Osteocyte (in vitro differentiated cells): ENCODE measurements around the gene BMP8B. TPM values are rescaled to one million over a fixed set of nuclear protein-coding genes. Genes with fewer than 3 reads are reported as not detected.
A peak's percentile ranks its signal among the peaks of the same experiment; 100 is the strongest.

Source experiments
- DNase-seq: peaks from one replicate; pipeline ENCODE4 v3.0.0; 2021; ENCODE audit warnings: mixed read lengths; ENCODE audit not compliant: unreplicated experiment; ENCODE audit errors: extremely low spot score
- H3K27ac Mint-ChIP-seq: one replicate; pipeline ENCODE4 v1.8.0; 2021; ENCODE audit warnings: mild to moderate bottlenecking, mixed read lengths; ENCODE audit not compliant: unreplicated experiment
- H3K27me3 Mint-ChIP-seq: one replicate; pipeline ENCODE4 v1.8.0; 2021; ENCODE audit warnings: mixed read lengths; ENCODE audit not compliant: unreplicated experiment
- H3K36me3 Mint-ChIP-seq: one replicate; pipeline ENCODE4 v1.8.0; 2021; ENCODE audit warnings: mixed read lengths; ENCODE audit not compliant: unreplicated experiment
- H3K4me1 Mint-ChIP-seq: one replicate; pipeline ENCODE4 v1.8.0; 2021; ENCODE audit warnings: mixed read lengths; ENCODE audit not compliant: unreplicated experiment
- H3K4me3 Mint-ChIP-seq: one replicate; pipeline ENCODE4 v1.8.0; 2021; ENCODE audit warnings: mild to moderate bottlenecking, moderate library complexity, mixed read lengths; ENCODE audit not compliant: unreplicated experiment
- H3K9me3 Mint-ChIP-seq: one replicate; pipeline ENCODE4 v1.8.0; 2021; ENCODE audit warnings: mixed read lengths; ENCODE audit not compliant: unreplicated experiment
- total RNA-seq: library from RNA; stranded (reverse); gene quantifications from 2 replicates; pipeline ENCODE4 v1.2.1, GENCODE V29; 2021
- TF ChIP-seq, protein P1 (sequence below): fragments of 200-600 bp; sonication (generic); IDR thresholded peaks from 2 replicates; pipeline ENCODE4 v1.5.0; 2021; ENCODE audit warnings: antibody characterized with exemption, mild to moderate bottlenecking, moderate library complexity

Gene BMP8B
- total RNA-seq, 1 donor from 2014 or later: 0.08 TPM

DNA sequence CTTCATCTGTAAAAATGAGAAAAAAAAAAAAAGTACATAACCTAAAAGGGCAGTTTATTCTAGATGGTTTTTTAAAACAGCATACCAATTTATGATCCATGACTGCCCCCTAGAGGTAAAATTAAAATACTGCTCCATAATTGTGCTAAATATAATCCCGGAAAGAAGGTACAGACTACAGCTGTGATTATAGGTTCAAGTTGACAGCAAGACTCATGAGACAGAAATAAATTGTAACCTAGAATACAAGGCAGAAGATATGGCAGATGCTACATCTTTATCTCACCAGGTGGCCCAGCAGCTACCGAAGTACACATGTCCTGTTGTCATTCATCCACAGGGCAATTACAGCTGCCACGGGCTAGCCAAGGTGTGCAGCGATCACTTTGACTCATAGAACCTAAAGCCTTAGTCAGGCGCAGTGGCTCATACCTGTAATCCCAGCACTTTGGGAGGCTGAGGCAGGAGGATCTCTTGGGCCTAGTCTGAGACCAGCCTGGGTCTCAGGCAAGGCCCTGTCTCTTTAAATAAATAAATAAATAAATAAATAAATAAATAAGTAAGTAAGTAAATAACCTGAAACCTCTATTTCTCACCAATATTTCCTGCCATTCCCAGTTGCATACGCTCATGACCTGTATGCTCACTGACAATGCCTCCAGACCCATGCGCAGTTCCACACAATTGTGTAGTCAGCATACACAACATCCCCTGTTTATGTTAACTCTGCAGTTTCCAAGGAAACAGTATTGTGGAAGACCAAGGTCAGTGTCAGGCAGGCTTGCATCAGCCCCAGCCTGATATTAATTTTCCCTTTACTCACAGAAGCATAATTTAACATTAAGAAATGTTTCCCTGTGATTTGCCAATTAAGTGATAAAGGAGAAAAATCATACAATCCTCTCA lies 68.3 kb downstream of the BMP8B start:
- no peak for DNase-seq
- Mint-ChIP-seq H3K4me1 (no peaks in the 10 kb centered on the region), H3K36me3 (no peaks in the 10 kb centered on the region), H3K9me3 (no peaks in the 10 kb centered on the region), H3K27ac (no peak overlapping the region), H3K27me3 (peaks cover 64% of the 10 kb centered on the region), H3K4me3 (no peak overlapping the region)
- TF ChIP-seq, protein P1, sequence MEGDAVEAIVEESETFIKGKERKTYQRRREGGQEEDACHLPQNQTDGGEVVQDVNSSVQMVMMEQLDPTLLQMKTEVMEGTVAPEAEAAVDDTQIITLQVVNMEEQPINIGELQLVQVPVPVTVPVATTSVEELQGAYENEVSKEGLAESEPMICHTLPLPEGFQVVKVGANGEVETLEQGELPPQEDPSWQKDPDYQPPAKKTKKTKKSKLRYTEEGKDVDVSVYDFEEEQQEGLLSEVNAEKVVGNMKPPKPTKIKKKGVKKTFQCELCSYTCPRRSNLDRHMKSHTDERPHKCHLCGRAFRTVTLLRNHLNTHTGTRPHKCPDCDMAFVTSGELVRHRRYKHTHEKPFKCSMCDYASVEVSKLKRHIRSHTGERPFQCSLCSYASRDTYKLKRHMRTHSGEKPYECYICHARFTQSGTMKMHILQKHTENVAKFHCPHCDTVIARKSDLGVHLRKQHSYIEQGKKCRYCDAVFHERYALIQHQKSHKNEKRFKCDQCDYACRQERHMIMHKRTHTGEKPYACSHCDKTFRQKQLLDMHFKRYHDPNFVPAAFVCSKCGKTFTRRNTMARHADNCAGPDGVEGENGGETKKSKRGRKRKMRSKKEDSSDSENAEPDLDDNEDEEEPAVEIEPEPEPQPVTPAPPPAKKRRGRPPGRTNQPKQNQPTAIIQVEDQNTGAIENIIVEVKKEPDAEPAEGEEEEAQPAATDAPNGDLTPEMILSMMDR: peak; percentile 73

DNA sequence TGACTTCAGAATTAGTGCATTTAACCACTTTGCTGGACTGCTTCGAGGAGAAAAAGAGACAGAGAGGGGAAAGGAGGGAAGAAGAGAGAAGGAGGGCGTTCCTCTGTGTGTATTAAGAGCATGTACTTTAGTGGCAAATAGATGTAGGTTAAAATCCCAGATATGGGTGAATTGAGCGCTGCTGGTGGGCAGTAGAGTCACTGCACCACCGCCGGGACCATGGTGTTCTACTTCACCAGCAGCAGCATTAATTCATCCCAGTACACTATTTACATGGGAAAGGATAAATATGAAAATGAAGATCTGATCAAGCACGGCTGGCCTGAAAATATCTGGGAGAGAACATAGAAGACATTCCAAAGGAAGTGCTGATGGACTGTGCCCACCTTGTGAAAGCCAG lies 70.9 kb downstream of the BMP8B start:
- H3K4me3 Mint-ChIP-seq: no peak overlapping the region
- TF ChIP-seq, protein P1: no peak
- H3K36me3 Mint-ChIP-seq: no peaks in the 10 kb centered on the region
- no peak for DNase-seq
- H3K27me3 Mint-ChIP-seq: peaks cover 67% of the 10 kb centered on the region
- H3K9me3 Mint-ChIP-seq: no peaks in the 10 kb centered on the region
- H3K27ac Mint-ChIP-seq: no peak overlapping the region
- H3K4me1 Mint-ChIP-seq: no peaks in the 10 kb centered on the region

DNA sequence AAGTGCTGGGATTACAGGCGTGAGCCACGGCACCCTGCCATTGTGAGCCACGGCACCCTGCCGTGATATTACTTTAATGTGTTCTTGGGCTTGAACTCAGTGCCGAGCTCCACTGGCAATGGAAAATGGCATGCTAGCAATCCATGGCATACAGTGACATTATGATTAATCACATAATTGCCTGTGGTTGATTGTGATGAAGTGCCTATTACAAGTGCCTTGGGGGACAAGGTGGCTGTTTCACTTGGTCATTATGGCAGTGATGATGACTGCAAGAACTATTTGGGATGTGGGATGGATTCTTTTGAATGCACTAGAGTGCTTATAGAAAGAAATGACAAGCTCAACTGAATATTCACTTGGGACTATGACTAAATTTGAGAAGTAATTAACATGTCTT lies 75.1 kb downstream of the BMP8B start:
- Mint-ChIP-seq H3K4me1 (no peaks in the 10 kb centered on the region), H3K9me3 (no peaks in the 10 kb centered on the region), H3K27ac (no peak overlapping the region), H3K4me3 (no peak overlapping the region), H3K27me3 (peaks cover 57% of the 10 kb centered on the region), H3K36me3 (no peaks in the 10 kb centered on the region)
- TF ChIP-seq, protein P1: no peak
- DNase-seq: peak; percentile 42

DNA sequence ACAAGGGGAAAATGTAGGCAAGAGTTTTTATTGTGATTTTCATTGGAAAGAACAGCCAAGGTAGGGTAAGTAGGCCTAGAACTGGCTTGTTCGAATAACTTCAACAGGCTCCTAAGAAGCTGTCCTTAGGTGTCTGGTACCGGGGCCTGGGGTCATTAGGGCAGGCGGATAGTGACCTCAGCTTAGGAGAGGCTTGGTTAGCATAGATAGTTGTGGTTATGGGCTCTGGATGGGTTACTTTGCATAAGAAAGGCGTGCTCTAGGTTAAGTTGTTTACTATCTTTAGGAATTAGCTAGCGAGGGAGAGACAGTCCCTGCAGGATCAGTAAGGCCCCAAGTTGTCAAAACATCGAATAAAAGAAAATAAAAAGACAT lies 76.7 kb downstream of the BMP8B start:
- DNase-seq: peak; percentile 27
- Mint-ChIP-seq H3K4me3 (no peak overlapping the region), H3K4me1 (no peaks in the 10 kb centered on the region), H3K9me3 (no peaks in the 10 kb centered on the region), H3K27ac (no peak overlapping the region), H3K36me3 (no peaks in the 10 kb centered on the region), H3K27me3 (peaks cover 50% of the 10 kb centered on the region)
- TF ChIP-seq, protein P1: no peak

DNA sequence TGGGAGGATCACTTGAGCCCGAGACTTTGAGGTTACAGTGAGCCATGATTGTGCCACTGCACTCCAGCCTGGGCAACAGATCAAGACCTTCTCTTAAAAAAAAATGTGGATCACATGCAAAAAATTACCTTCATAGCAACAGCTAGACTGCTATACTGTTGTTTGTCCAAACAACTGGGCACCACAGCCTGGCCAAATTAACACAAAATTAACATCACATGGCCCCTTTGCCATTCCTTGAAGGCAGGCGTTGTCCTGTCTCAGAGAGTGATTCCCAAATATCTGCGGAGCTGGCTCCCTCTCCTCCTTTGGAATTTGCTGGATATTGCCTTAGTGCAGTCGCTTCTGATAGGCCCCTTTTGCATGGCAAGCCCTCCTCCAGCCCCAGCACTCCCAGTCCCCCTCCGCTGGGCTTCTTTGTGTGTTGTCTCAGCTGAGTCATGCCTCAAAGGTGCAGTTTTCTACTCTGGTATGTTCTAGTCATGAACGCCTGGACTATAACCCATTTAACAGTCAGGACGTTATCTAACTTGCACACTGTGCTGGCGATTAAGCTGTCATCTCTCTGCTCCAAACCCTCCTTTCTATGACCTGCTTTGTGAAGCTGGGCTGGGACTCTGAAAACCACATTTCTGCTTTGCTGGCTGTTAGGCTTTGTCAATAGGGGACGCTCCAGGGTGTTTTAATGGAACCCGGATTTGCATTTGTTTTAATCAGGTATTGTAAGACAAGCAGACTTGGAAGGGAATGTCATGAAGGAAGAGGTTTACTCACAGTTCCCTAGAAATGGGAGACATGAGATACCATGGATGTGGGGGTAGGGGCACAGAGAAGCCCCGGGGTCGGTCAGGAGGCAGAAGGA lies 77.3 kb downstream of the BMP8B start:
- Mint-ChIP-seq H3K4me3 (no peak overlapping the region), H3K4me1 (no peaks in the 10 kb centered on the region), H3K27ac (no peak overlapping the region), H3K9me3 (no peaks in the 10 kb centered on the region), H3K36me3 (no peaks in the 10 kb centered on the region), H3K27me3 (peaks cover 48% of the 10 kb centered on the region)
- TF ChIP-seq, protein P1: no peak
- peak; percentile 54 for DNase-seq
